OCI-LY7 (cell line): Measurements from ENCODE around the gene DGKZ. TPM values are rescaled to one million over a fixed set of nuclear protein-coding genes. Genes with fewer than 3 reads are reported as not detected.

Source experiments
- BruUV-seq: library from RNA; stranded (reverse); fragments of 400-500 nt; replicated peaks from 2 replicates; lab custom pipeline; 2021; lab: Mats Ljungman, UMichigan
- CTCF ChIA-PET: fragments of 300-600 bp; sonication (Branson Sonifier 250); formaldehyde crosslinking; loops from one replicate; lab custom pipeline; 2022; ENCODE audit warnings: antibody characterized with exemption; ENCODE audit not compliant: unreplicated experiment; lab: Charles Lee
- POLR2A ChIA-PET: fragments of 300-600 bp; sonication (Branson Sonifier 250); formaldehyde crosslinking; loops from one replicate; lab custom pipeline; 2022; ENCODE audit warnings: antibody characterized with exemption; lab: Charles Lee
- DNase-seq: peaks from one replicate; pipeline ENCODE4 v3.0.0-alpha.2; 2015; ENCODE audit warnings: low spot score
- H2AFZ ChIP-seq: fragments of 200-600 bp; sonication (generic), shearing (Covaris generic); 2 replicates; pipeline ENCODE4 v1.6.1; 2014; ENCODE audit warnings: mild to moderate bottlenecking, antibody characterized with exemption, low read length, moderate library complexity
- H3K27ac ChIP-seq: fragments of 200-600 bp; sonication (generic); 2 replicates; pipeline ENCODE4 v1.5.1; 2014; ENCODE audit warnings: mixed run types, low read depth, mild to moderate bottlenecking, moderate library complexity, low read length, inconsistent platforms; ENCODE audit not compliant: poor library complexity, severe bottlenecking
- H3K36me3 ChIP-seq: fragments of 200-600 bp; sonication (generic); 2 replicates; pipeline ENCODE4 v1.6.1; 2014; ENCODE audit warnings: mild to moderate bottlenecking, antibody characterized with exemption, low read length, moderate library complexity, mixed read lengths; ENCODE audit not compliant: insufficient read depth
- H3K4me1 ChIP-seq: fragments of 200-600 bp; sonication (generic); 2 replicates; pipeline ENCODE4 v1.5.1; 2014; ENCODE audit warnings: mild to moderate bottlenecking, low read length; ENCODE audit not compliant: insufficient read depth, poor library complexity, severe bottlenecking
- H3K4me2 ChIP-seq: fragments of 200-600 bp; sonication (generic); 2 replicates; pipeline ENCODE4 v1.6.1; 2014; ENCODE audit warnings: mild to moderate bottlenecking, low read length
- H3K4me3 ChIP-seq: fragments of 200-600 bp; sonication (generic); 2 replicates; pipeline ENCODE4 v1.5.1; 2014; ENCODE audit warnings: mild to moderate bottlenecking, low read depth, low read length; ENCODE audit not compliant: poor library complexity, severe bottlenecking
- H3K79me2 ChIP-seq: fragments of 200-600 bp; sonication (generic); 2 replicates; pipeline ENCODE4 v1.6.1; 2016; ENCODE audit warnings: low read depth, mild to moderate bottlenecking, low read length, moderate library complexity, mixed read lengths; ENCODE audit not compliant: insufficient read depth
- H3K9me2 ChIP-seq: fragments of 200-600 bp; sonication (generic); 2 replicates; pipeline ENCODE4 v1.6.1; 2016; ENCODE audit warnings: mild to moderate bottlenecking, low read length, mixed read lengths; ENCODE audit not compliant: insufficient read depth
- H3K9me3 ChIP-seq: fragments of 200-600 bp; sonication (generic); 2 replicates; pipeline ENCODE4 v1.6.1; 2014; ENCODE audit warnings: mild to moderate bottlenecking, mixed run types, low read length, mixed read lengths
- H4K20me1 ChIP-seq: fragments of 200-600 bp; sonication (generic); 2 replicates; pipeline ENCODE4 v1.6.1; 2014; ENCODE audit warnings: mild to moderate bottlenecking, antibody characterized with exemption, low read length, moderate library complexity, mixed read lengths; ENCODE audit not compliant: insufficient read depth
- EZH2phosphoT487 ChIP-seq: fragments of 200-600 bp; sonication (generic); IDR thresholded peaks from 2 replicates; pipeline ENCODE4 v1.6.1; 2018; ENCODE audit warnings: low read depth, borderline replicate concordance, mild to moderate bottlenecking, mixed run types, antibody characterized with exemption, low read length, moderate library complexity, mixed read lengths
- intact Hi-C: fragments of 100-400 bp; cut with micrococcal nuclease; formaldehyde crosslinking; loops from one replicate; pipeline ENCODE4 v1.10.0; 2022; ENCODE audit not compliant: unreplicated experiment
- total RNA-seq, 2 experiments: library from RNA; depleted of rRNA in 1 of 2; stranded (reverse); fragments of >200 nt in 1 of 2; shearing (Covaris generic) in 1 of 2; gene quantifications; 2 replicates each; pipeline ENCODE4 v1.2.3, GENCODE V29; 2014 to 2022
- TF ChIP-seq, protein P1 (sequence below): fragments of 200-600 bp; sonication (generic); conservative IDR thresholded peaks from 2 replicates; pipeline ENCODE4 v1.5.1; 2014; ENCODE audit warnings: mild to moderate bottlenecking, antibody characterized with exemption, low read length, moderate library complexity, mixed read lengths

Gene DGKZ
- total RNA-seq, 2 experiments from 2014 or later: 134 to 141 TPM

DNA sequence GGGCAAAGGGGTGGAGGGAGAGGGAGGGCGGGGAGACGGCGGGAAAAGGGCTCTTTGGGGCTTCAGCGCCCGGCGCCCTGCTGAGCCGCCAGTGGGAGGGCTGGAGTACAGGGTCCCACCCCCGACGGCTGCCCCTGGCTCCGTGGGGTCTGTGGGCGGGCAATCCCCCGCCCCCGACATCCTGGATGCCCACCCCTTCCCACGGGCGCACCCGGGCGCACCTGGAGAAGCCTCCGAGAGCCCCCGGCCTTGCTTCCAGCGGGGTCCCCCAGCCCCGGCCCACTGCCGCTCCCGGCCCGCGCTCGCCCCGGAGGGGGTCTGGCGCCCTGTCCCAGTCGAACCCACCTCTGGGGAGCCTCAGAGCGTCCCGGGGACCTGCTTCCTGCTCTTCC lies 43.9 kb downstream of the DGKZ start:
- Histone ChIP-seq H3K4me1 (no peaks in the 10 kb centered on the region), H3K79me2 (no peaks in the 10 kb centered on the region), H4K20me1 (no peaks in the 10 kb centered on the region), H3K9me2 (no peaks in the 10 kb centered on the region), H3K36me3 (0 out of 2 replicates have a peak, but pooled peaks cover 6% of the 10 kb centered on the region), H3K9me3 (no peaks in the 10 kb centered on the region), H3K4me2 (no peak overlapping the region), H2AFZ (no peak overlapping the region), H3K27ac (no peak overlapping the region), H3K4me3 (no peak overlapping the region)
- intact Hi-C loops: no loop called here
- BruUV-seq: no TSS peak
- DNase-seq: no peak
- POLR2A ChIA-PET: no interaction called here
- TF ChIP-seq, protein P1, sequence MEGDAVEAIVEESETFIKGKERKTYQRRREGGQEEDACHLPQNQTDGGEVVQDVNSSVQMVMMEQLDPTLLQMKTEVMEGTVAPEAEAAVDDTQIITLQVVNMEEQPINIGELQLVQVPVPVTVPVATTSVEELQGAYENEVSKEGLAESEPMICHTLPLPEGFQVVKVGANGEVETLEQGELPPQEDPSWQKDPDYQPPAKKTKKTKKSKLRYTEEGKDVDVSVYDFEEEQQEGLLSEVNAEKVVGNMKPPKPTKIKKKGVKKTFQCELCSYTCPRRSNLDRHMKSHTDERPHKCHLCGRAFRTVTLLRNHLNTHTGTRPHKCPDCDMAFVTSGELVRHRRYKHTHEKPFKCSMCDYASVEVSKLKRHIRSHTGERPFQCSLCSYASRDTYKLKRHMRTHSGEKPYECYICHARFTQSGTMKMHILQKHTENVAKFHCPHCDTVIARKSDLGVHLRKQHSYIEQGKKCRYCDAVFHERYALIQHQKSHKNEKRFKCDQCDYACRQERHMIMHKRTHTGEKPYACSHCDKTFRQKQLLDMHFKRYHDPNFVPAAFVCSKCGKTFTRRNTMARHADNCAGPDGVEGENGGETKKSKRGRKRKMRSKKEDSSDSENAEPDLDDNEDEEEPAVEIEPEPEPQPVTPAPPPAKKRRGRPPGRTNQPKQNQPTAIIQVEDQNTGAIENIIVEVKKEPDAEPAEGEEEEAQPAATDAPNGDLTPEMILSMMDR: no peak
- TF ChIP-seq EZH2phosphoT487: no peak
- CTCF ChIA-PET: interaction anchor here (0.6 kb wide), 1 partner anchor 620 kb away, joined by 4 read pairs; no protein-coding TSS in a partner anchor

DNA sequence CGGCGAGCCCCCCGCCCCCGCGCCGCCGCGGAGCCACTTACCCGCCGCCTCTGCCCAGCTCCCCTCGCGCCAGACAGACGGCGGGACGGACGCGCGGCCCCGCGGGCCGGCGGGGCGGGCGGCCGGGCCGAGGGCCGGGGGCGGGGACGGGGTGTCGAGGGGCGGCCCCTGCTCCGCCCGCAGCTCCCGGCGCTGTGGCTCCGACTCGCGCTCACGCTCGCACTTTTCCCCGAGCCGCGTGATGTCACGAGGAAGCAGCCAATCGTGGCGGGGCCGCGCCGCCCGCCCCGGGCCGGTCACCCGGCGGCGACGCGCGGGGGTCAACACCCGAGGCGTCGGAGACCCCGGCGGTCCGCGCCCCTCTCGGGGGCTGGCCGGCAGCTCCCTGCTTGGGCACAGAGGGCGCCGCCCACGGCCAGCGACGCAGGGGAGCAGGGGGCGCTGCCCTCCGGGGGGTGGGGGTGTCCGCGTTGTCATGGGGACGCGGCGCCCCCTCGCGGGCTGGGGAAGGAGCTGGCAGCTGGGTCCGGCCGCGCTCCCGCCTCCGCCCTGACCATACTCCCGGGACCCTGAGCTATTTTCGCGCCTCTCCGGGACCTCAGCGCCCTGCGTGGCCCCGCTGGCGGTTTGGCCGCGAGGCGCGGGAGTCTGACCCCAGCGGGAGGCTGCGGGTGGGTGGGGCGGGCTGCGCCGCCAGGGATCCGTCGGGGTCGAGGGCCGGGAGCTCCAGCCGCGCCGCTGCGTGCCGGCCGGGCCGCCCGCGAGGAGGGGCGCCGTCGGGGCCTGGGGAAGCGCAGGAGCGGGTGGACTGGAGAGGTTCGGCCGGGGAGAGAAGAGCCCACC lies 44.5 kb downstream of the DGKZ start, which contains the start of gene CHRM4:
CHRM4 (minus strand) TSS at position 199 of the 843 bp plus-strand sequence. CDS start 5,219 bp downstream, outside the sequence.
- no TSS peak for BruUV-seq
- Histone ChIP-seq H4K20me1 (no peaks in the 10 kb centered on the region), H3K4me3 (no peak within 1 kb of the TSS), H3K4me1 (no peaks in the 10 kb centered on the region), H3K79me2 (no peaks in the 10 kb centered on the region), H3K36me3 (peaks cover 10% of the 10 kb centered on the region; the same call in 1 of the 2 replicates), H3K9me3 (no peaks in the 10 kb centered on the region), H2AFZ (no peak within 1 kb of the TSS), H3K27ac (no peak within 1 kb of the TSS), H3K9me2 (no peaks in the 10 kb centered on the region), H3K4me2 (peak within 1 kb of the TSS; percentile 46; the same call in 1 of the 2 replicates)
- ChIA-PET CTCF (interaction anchor here (0.6 kb wide), 1 partner anchor 620 kb away, joined by 4 read pairs; no protein-coding TSS in a partner anchor), POLR2A (interaction anchor here (0.6 kb wide), 1 partner anchor 225 kb away, joined by 3 read pairs; the partner anchor contains the start of genes ATG13 and HARBI1)
- no peak for DNase-seq
- intact Hi-C loops: no loop called here
- TF ChIP-seq, protein P1: peak; percentile 43
- TF ChIP-seq EZH2phosphoT487: no peak
